Endothelial cell of umbilical vein (primary cell): ENCODE measurements around the gene TAS2R19. TPM values are rescaled to one million over a fixed set of nuclear protein-coding genes. Genes with fewer than 3 reads are reported as not detected.
"Not testable (repeated sequence)": the region's sequence is repeated elsewhere in the genome, so short reads cannot be mapped to it uniquely, and the experiment has no call there.

Source experiments
- BruUV-seq: library from RNA; stranded (reverse); fragments of 400-500 nt; replicated peaks from 2 replicates; lab custom pipeline; 2021; lab: Mats Ljungman, UMichigan
- CTCF ChIA-PET: fragments of 300-600, 350-600 bp; sonication (Branson Sonifier 250); formaldehyde crosslinking; loops from one replicate; lab custom pipeline; 2021; ENCODE audit warnings: antibody characterized with exemption, inconsistent platforms; lab: Charles Lee
- POLR2A ChIA-PET: fragments of 300-600, 350-600 bp; sonication (Branson Sonifier 250); formaldehyde crosslinking; loops from one replicate; lab custom pipeline; 2021; ENCODE audit warnings: antibody characterized with exemption, inconsistent platforms; lab: Charles Lee
- DNase-seq: peaks from one replicate; pipeline ENCODE4 v3.0.0-alpha.2; 2011; ENCODE audit warnings: low read depth, low spot score
- FAIRE-seq: peaks from 2 replicates; lab custom pipeline; 2011; peaks lifted over from hg19 to GRCh38; lab: Jason Lieb, UNC
- H2AFZ ChIP-seq: 2 replicates; pipeline ENCODE4 v1.6.0; 2012; ENCODE audit warnings: low read depth, low read length, control low read depth, inconsistent platforms
- H3K27ac ChIP-seq: 2 replicates; pipeline ENCODE4 v1.5.1; 2011; ENCODE audit warnings: low read depth, mild to moderate bottlenecking, control low read depth, low read length, moderate library complexity; ENCODE audit not compliant: insufficient read depth
- H3K27me3 ChIP-seq, 2 experiments: 2 replicates each; pipeline versions ENCODE4 v1.6.0 to v1.6.1; 2011; ENCODE audit warnings: low read length in 2 of 2, mixed read lengths in 1 of 2; ENCODE audit not compliant: control insufficient read depth in 2 of 2, insufficient read depth in 2 of 2
- H3K36me3 ChIP-seq, 2 experiments: 2 replicates in 1 of 2; 3 replicates in 1 of 2; pipeline ENCODE4 v1.5.1; 2011; ENCODE audit warnings: low read length in 2 of 2, mild to moderate bottlenecking in 1 of 2, moderate library complexity in 1 of 2; ENCODE audit not compliant: control insufficient read depth in 2 of 2, insufficient read depth in 2 of 2; ENCODE audit errors: extremely low read depth in 1 of 2
- H3K4me1 ChIP-seq: 3 replicates; pipeline ENCODE4 v1.5.1; 2011; ENCODE audit warnings: mild to moderate bottlenecking, low read length; ENCODE audit not compliant: control insufficient read depth, insufficient read depth; ENCODE audit errors: extremely low read depth
- H3K4me2 ChIP-seq: 2 replicates; pipeline ENCODE4 v1.6.1; 2011; ENCODE audit warnings: low read length, control low read depth, mixed read lengths; ENCODE audit not compliant: insufficient read depth
- H3K4me3 ChIP-seq, 3 experiments: fragments of 200-600 bp in 1 of 3; sonication (generic), shearing (Covaris generic) in 1 of 3; replicated peaks in 1 of 3; 2 replicates each; pipeline ENCODE4 v1.5.1; 2011 to 2016; ENCODE audit warnings: control low read depth in 3 of 3, low read length in 3 of 3, mild to moderate bottlenecking in 2 of 3, inconsistent platforms in 1 of 3, low read depth in 1 of 3, moderate library complexity in 1 of 3; ENCODE audit not compliant: insufficient read depth in 1 of 3
- H3K79me2 ChIP-seq: 2 replicates; pipeline ENCODE4 v1.6.0; 2012; ENCODE audit warnings: low read length, inconsistent platforms; ENCODE audit not compliant: control insufficient read depth, insufficient read depth
- H3K9ac ChIP-seq: replicated peaks from 2 replicates; pipeline ENCODE3; 2011; ENCODE audit warnings: low read length, control low read depth; ENCODE audit not compliant: insufficient read depth; ENCODE audit errors: extremely low read depth
- H3K9me1 ChIP-seq: replicated peaks from 3 replicates; pipeline ENCODE4 v1.6.0; 2011; ENCODE audit warnings: mild to moderate bottlenecking, low read length; ENCODE audit not compliant: control insufficient read depth, insufficient read depth; ENCODE audit errors: extremely low read depth
- H3K9me3 ChIP-seq: replicated peaks from 2 replicates; pipeline ENCODE4 v1.5.1; 2012; ENCODE audit warnings: low read length, inconsistent platforms; ENCODE audit not compliant: control insufficient read depth, insufficient read depth
- H4K20me1 ChIP-seq: replicated peaks from 2 replicates; pipeline ENCODE3; 2011; ENCODE audit warnings: mild to moderate bottlenecking, low read length; ENCODE audit not compliant: control insufficient read depth, insufficient read depth; ENCODE audit errors: extremely low read depth
- MYC ChIP-seq: IDR thresholded peaks from one replicate; pipeline ENCODE4 v1.6.1; 2011; ENCODE audit warnings: mild to moderate bottlenecking, low read depth, low read length
- POLR2A ChIP-seq: IDR thresholded peaks from 2 replicates; pipeline ENCODE4 v1.6.1; 2012; ENCODE audit warnings: low read depth, mild to moderate bottlenecking, control low read depth, low read length
- dilution Hi-C: fragments of 300-500 bp; cut with MboI; formaldehyde crosslinking; loops from one replicate; pipeline ENCODE4 v1.15.0; 2019; ENCODE audit warnings: low sequenced_read_pairs; ENCODE audit not compliant: extremely low pct_ligation_motif_present
- intact Hi-C: fragments of 100-400 bp; cut with micrococcal nuclease; formaldehyde crosslinking; loops from one replicate; pipeline ENCODE4 v1.10.0; 2022
- polyA plus RNA-seq, 4 experiments: library from polyadenylated mRNA; depleted of rRNA in 3 of 4; stranded (reverse) in 3 of 4; unstranded in 1 of 4; fragments of >200 nt; gene quantifications; 2 replicates each; pipeline versions ENCODE4 v1.2.1 to v1.2.3, GENCODE V29; 2011 to 2012; ENCODE audit warnings: missing spikeins in 1 of 4
- total RNA-seq: library from RNA; stranded (reverse); gene quantifications from 2 replicates; pipeline ENCODE4 v1.2.3, GENCODE V29; 2021
- TF ChIP-seq, protein P1 (sequence below), 2 donors: IDR thresholded peaks; 1 replicate in 1 of 2; 2 replicates in 1 of 2; pipeline ENCODE4 v1.5.1; 2011; ENCODE audit warnings: low read length in 2 of 2, mild to moderate bottlenecking in 2 of 2, moderate library complexity in 2 of 2, control low read depth in 1 of 2, inconsistent platforms in 1 of 2, low read depth in 1 of 2; ENCODE audit not compliant: insufficient read depth in 1 of 2; ENCODE audit errors: extremely low read depth in 1 of 2

Gene TAS2R19
- total and polyA plus RNA-seq, 2 donors (not counting 3 experiments of a cell fraction or from before 2014, with no cell fraction given): 0.12 to 3.1 TPM

DNA sequence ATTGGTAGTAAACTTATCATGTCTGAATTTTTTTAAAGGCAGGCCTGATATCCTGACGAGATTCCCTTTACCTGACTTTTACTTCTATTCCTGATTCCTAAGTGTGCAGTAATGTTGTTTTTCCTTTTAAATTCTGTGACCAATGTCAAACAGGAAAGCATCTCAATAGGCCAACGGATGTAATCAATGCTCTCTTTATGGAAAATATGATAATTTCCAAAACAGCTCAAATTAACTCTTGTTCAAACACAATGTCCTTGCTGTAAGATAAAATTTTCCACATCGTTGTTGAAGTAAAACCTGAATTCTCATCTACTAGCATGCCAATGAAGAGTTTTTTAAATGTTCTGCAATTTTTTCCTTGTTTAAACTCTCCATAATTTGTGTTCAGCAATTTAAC is 16.8 kb upstream of the TAS2R19 start:
- Histone ChIP-seq H2AFZ (no peak overlapping the region), H3K9ac (no peak overlapping the region), H3K27ac (no peak overlapping the region), H3K4me1 (no peaks in the 10 kb centered on the region), H3K36me3 (no peaks in the 10 kb centered on the region), H3K27me3 (no peaks in the 10 kb centered on the region), H3K79me2 (no peaks in the 10 kb centered on the region), H3K4me3 (no peak overlapping the region), H3K9me1 (no peaks in the 10 kb centered on the region), H4K20me1 (no peaks in the 10 kb centered on the region), H3K9me3 (no peaks in the 10 kb centered on the region), H3K4me2 (no peak overlapping the region)
- no TSS peak for BruUV-seq
- DNase-seq (no peak), FAIRE-seq (no peak)
- ChIA-PET POLR2A (no interaction called here), CTCF (interaction anchor here (0.9 kb wide), 1 partner anchor 14 kb away, joined by 3 read pairs; no protein-coding TSS in a partner anchor)
- no peak for TF ChIP-seq POLR2A
- TF ChIP-seq MYC: no peak
- TF ChIP-seq, protein P1, sequence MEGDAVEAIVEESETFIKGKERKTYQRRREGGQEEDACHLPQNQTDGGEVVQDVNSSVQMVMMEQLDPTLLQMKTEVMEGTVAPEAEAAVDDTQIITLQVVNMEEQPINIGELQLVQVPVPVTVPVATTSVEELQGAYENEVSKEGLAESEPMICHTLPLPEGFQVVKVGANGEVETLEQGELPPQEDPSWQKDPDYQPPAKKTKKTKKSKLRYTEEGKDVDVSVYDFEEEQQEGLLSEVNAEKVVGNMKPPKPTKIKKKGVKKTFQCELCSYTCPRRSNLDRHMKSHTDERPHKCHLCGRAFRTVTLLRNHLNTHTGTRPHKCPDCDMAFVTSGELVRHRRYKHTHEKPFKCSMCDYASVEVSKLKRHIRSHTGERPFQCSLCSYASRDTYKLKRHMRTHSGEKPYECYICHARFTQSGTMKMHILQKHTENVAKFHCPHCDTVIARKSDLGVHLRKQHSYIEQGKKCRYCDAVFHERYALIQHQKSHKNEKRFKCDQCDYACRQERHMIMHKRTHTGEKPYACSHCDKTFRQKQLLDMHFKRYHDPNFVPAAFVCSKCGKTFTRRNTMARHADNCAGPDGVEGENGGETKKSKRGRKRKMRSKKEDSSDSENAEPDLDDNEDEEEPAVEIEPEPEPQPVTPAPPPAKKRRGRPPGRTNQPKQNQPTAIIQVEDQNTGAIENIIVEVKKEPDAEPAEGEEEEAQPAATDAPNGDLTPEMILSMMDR (IDR thresholded peaks at IDR 0.05; ENCODE audit: extremely low read depth in 1 of 2, insufficient read depth in 1 of 2, low read depth in 1 of 2, low read length in 2 of 2): no peak
- dilution Hi-C loops: no loop called here
- intact Hi-C loops: loop anchor here (1.0 to 5.0 kb wide), 3 partner anchors 26 to 58 kb away; no protein-coding TSS in a partner anchor

DNA sequence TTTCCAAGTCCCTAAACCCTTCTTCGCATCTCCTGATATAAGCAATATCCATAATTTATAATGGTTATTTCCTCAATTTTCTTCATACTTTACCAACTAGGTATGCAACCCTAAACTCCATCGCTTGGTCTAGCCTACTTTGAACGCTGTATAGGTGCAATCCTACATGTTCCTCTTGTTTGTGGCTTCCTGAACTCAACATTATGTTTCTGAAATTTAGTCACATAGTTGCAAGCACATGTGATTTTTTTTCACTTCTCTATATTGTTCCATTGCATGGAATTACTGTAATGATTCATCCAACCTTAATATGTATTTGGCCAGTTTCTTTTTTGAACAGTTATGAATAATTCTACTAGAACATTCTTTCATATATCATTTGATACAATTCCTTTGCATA is 11.5 kb upstream of the TAS2R19 start:
- H3K9ac ChIP-seq, H3K36me3 ChIP-seq, H3K4me2 ChIP-seq, H3K27me3 ChIP-seq, H3K4me3 ChIP-seq, H3K27ac ChIP-seq, H4K20me1 ChIP-seq, H2AFZ ChIP-seq, BruUV-seq, H3K9me1 ChIP-seq, FAIRE-seq, H3K79me2 ChIP-seq, intact Hi-C loops, CTCF ChIA-PET, H3K9me3 ChIP-seq, dilution Hi-C loops, DNase-seq, POLR2A ChIA-PET, H3K4me1 ChIP-seq: not testable (repeated sequence)
